Thyroid gland (tissue), 4 donors: ENCODE measurements around the gene SLC5A4. TPM values are rescaled to one million over a fixed set of nuclear protein-coding genes. Genes with fewer than 3 reads are reported as not detected.
"Not testable (repeated sequence)": the region's sequence is repeated elsewhere in the genome, so short reads cannot be mapped to it uniquely, and the experiment has no call there.

Experiments
- DNase-seq, 2 donors: peaks; one replicate each; pipeline ENCODE4 v3.0.0-alpha.2; 2019
- H3K27ac ChIP-seq, 3 donors: fragments of 200-600 bp; sonication (generic); 1 replicate in 2 of 3; 2 replicates in 1 of 3; pipeline ENCODE4 v1.5.1; 2016 to 2019; ENCODE audit warnings: mild to moderate bottlenecking in 1 of 3, moderate library complexity in 1 of 3
- H3K27me3 ChIP-seq: fragments of 200-600 bp; sonication (generic); one replicate; pipeline ENCODE4 v1.5.1; 2019
- H3K36me3 ChIP-seq, 2 donors: fragments of 200-600 bp; sonication (generic); one replicate each; pipeline ENCODE4 v1.5.1; 2016 to 2019
- H3K4me1 ChIP-seq, 2 donors: fragments of 200-600 bp; sonication (generic); one replicate each; pipeline ENCODE4 v1.5.1; 2017 to 2019
- H3K4me3 ChIP-seq, 3 donors: fragments of 200-600 bp; sonication (generic); replicated peaks in 1 of 3; 1 replicate in 2 of 3; 2 replicates in 1 of 3; pipeline ENCODE4 v1.5.1; 2016; ENCODE audit warnings: mild to moderate bottlenecking in 1 of 3
- H3K9me3 ChIP-seq: fragments of 200-600 bp; sonication (generic); one replicate; pipeline ENCODE4 v1.5.1; 2017
- CTCF ChIP-seq, 6 experiments: fragments of 200-600 bp in 3 of 6; fragments of 450-650 bp in 3 of 6; sonication (generic) in 3 of 6; IDR thresholded peaks; one replicate each; pipeline ENCODE4 v1.5.1; 2016 to 2019; ENCODE audit warnings: antibody characterized with exemption in 6 of 6, mild to moderate bottlenecking in 2 of 6, inconsistent platforms in 1 of 6, moderate library complexity in 1 of 6
- POLR2A ChIP-seq, 2 donors: fragments of 450-650 bp; IDR thresholded peaks; one replicate each; pipeline ENCODE4 v1.6.1; 2017; ENCODE audit warnings: antibody characterized with exemption in 2 of 2, mild to moderate bottlenecking in 2 of 2, moderate library complexity in 1 of 2
- WGBS, 2 donors: methylation state at CpG; one replicate each; pipeline ENCODE4 v1.1.5; 2017; 5-methylcytosine and 5-hydroxymethylcytosine counted together
- intact Hi-C: fragments of 100-400 bp; cut with DNase I; formaldehyde crosslinking; loops from one replicate; pipeline ENCODE4 v1.15.1; 2023
- total RNA-seq, 4 donors: library from RNA; depleted of rRNA; stranded (reverse); fragments of >200 nt; gene quantifications; one replicate each; pipeline ENCODE4 v1.2.3, GENCODE V29; 2016

The SLC5A4 gene
- total RNA-seq, 4 donors from 2014 or later, result 0.45 to 1.3 (median 1.3) TPM

DNA sequence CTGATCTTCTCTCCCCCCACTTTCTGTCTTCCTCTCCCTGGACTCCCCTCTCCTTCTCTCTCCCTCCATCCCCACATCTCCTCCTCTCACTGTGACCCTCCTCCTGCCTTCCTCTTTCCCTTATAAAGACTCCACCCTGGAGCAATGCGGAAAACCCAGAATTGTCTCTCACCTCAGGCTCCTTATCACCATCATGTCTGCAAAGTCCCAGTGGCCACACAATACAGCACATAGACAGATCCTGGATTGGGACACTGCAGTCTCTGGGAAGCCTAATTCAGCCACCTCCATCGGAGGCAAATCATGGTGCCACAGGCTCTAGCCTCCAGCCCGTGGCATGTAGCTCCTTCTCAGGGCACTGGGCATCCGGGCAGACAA is 53.0 kb downstream of the SLC5A4 start:
- no peak for DNase-seq
- intact Hi-C loops, result loop anchor here (10.0 kb wide), 1 partner anchor 273 kb away; the partner anchor contains the start of gene FBXO7
- TF ChIP-seq CTCF (IDR thresholded peaks at IDR 0.05), result no peak
- no peak for TF ChIP-seq POLR2A (IDR thresholded peaks at IDR 0.05)
- Histone ChIP-seq H3K9me3 (no peaks in the 10 kb centered on the region), H3K4me1 (peaks cover 0 to 13% of the 10 kb centered on the region in 2 donors), H3K27me3 (no peaks in the 10 kb centered on the region), H3K4me3 (no peak overlapping the region), H3K27ac (no peak overlapping the region), H3K36me3 (no peaks in the 10 kb centered on the region)
- WGBS, 2 donors, result 14 to 16% methylated on average over 4 of the region's 4 CpGs

GRCh38 chr22:32200752-32201151 is 54.4 kb downstream of the SLC5A4 start:
- H3K27me3 ChIP-seq, result no peaks in the 10 kb centered on the region

GRCh38 chr22:32199961-32200360 is 55.2 kb downstream of the SLC5A4 start:
- H3K27me3 ChIP-seq, result no peaks in the 10 kb centered on the region
- no peaks in the 10 kb centered on the region for H3K36me3 ChIP-seq
- H3K27ac ChIP-seq, result no peak overlapping the region
- intact Hi-C loops, result loop anchor here (10.0 kb wide), 1 partner anchor 275 kb away; the partner anchor contains the start of gene FBXO7
- TF ChIP-seq CTCF (IDR thresholded peaks at IDR 0.05) (no peak), POLR2A (IDR thresholded peaks at IDR 0.05) (no peak)
- H3K4me1 ChIP-seq, result peaks cover 0 to 13% of the 10 kb centered on the region in 2 donors
- WGBS, 2 donors, result 81 to 88% methylated on average over 3 to 5 of the region's 7 CpGs
- no peaks in the 10 kb centered on the region for H3K9me3 ChIP-seq
- H3K4me3 ChIP-seq, result no peak overlapping the region
- DNase-seq, result no peak

More at GRCh38 chr22:32200752-32201151, 54.4 kb downstream of the SLC5A4 start:
- no peak for DNase-seq
- intact Hi-C loops, result loop anchor here (10.0 kb wide), 1 partner anchor 274 kb away; the partner anchor contains the start of gene FBXO7
- Histone ChIP-seq H3K4me1 (peaks cover 0 to 13% of the 10 kb centered on the region in 2 donors), H3K27ac (no peak overlapping the region), H3K4me3 (no peak overlapping the region), H3K36me3 (no peaks in the 10 kb centered on the region), H3K9me3 (no peaks in the 10 kb centered on the region)
- no peak for TF ChIP-seq POLR2A (IDR thresholded peaks at IDR 0.05)
- TF ChIP-seq CTCF (IDR thresholded peaks at IDR 0.05), result no peak
- WGBS, 2 donors, result 70 to 81% methylated on average over 10 of the region's 10 CpGs

DNA sequence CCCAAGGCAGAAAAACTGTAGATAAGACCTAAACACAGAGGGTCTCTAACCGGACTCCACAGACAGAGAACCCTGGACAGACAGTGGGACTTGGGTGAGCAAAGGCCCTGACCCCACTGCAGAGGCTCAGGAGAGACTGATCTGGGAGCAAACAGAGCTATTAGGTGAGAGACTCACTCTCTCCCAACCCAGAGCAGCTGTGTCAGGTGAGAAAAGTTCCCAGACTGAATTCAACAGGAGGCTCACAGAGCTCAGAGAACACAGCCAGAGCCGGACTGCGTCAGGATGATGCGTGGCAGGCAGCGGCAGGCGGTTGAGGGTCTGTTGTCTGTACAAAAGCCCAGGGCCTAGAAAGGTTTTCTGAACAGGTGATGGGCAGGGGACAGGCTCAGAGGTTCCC is 55.8 kb downstream of the SLC5A4 start:
- intact Hi-C loops, result no loop called here
- H3K4me3 ChIP-seq, result no peak overlapping the region
- 90 to 95% methylated on average over 6 of the region's 6 CpGs for WGBS, 2 donors

GRCh38 chr22:32197553-32198226 is 57.5 kb downstream of the SLC5A4 start:
- DNase-seq, H3K36me3 ChIP-seq, H3K27me3 ChIP-seq, H3K27ac ChIP-seq, H3K9me3 ChIP-seq, H3K4me1 ChIP-seq, intact Hi-C loops, H3K4me3 ChIP-seq: not testable (repeated sequence)
- 71 to 87% methylated on average over 5 of the region's 5 CpGs for WGBS, 2 donors

More for the DNA sequence above, 55.8 kb downstream of the SLC5A4 start:
- TF ChIP-seq CTCF (IDR thresholded peaks at IDR 0.05) (no peak), POLR2A (IDR thresholded peaks at IDR 0.05) (no peak)
- Histone ChIP-seq H3K27ac (no peak overlapping the region), H3K9me3 (no peaks in the 10 kb centered on the region), H3K4me1 (peaks cover 0 to 13% of the 10 kb centered on the region in 2 donors), H3K27me3 (no peaks in the 10 kb centered on the region), H3K36me3 (no peaks in the 10 kb centered on the region)
- no peak for DNase-seq

DNA sequence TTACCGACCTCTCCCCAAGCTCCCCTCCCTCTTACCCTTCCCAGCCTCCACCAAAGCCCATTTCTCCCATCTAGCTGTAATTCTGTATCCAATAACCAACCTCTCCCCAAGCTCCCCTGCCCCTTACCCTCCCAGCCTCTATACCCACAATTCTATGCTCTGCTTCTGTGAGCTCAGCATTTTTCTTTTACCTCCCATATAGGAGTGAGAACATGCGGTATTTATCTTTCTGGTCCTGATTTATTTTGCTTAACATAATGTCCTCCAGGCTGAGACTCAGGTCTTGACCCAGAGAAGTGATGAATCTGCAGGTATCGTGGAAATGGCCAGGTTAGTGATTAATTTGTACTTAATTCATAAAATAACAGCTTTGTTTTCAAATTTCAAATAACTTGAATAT is 59.2 kb downstream of the SLC5A4 start:
- DNase-seq, H3K27me3 ChIP-seq, H3K27ac ChIP-seq, H3K36me3 ChIP-seq, H3K9me3 ChIP-seq, intact Hi-C loops, H3K4me3 ChIP-seq, H3K4me1 ChIP-seq: not testable (repeated sequence)
- 78 to 85% methylated on average over 3 of the region's 3 CpGs for WGBS, 2 donors

DNA sequence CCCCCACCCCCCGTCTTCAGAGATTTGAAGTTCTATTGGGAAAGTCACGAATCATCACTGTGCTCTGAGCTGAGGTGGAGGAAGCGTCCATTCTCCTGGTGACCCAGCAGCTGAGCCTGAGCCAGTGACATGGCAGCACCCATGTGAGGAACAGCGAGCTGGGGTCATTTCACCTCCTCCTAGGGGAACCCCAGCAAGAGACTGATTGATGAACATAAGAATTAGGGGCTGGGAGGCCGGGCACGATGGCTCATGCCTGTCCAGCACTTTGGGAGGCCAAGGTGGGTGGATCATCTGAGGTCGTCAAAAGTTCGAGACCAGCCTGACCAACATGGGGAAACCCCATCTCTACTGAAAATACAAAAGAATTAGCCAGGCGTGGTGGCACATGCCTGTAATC is 61.8 kb downstream of the SLC5A4 start:
- intact Hi-C loops, result not testable (repeated sequence)
- 80 to 87% methylated on average over 6 to 9 of the region's 9 CpGs for WGBS, 2 donors

DNA sequence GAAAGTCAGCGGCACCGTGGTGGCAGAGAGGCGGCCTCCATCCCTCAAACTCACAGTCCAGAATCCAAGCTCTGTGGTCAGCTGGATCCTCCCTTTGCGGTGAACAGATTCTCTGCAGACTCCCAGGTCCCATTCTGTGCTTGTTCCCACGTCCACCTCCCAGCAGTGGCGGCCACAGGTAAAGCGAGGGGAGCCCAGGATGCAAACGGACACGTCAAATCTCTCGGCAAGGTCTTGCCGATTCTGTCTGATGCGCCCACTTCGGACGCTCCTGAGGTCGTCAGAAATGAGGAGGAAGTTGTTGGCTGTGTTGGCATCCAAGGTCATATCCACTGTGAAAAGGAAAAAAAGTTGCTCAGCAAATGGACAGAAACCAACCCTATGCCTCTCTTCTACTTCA is 64.1 kb downstream of the SLC5A4 start:
- H3K36me3 ChIP-seq, H3K4me3 ChIP-seq, H3K4me1 ChIP-seq, H3K9me3 ChIP-seq, intact Hi-C loops, H3K27ac ChIP-seq, H3K27me3 ChIP-seq, DNase-seq: not testable (repeated sequence)
- 88% methylated on average over 15 of the region's 15 CpGs for WGBS, 2 donors

More for the DNA sequence above, 61.8 kb downstream of the SLC5A4 start:
- DNase-seq, H3K4me3 ChIP-seq, H3K36me3 ChIP-seq, H3K27me3 ChIP-seq, H3K9me3 ChIP-seq, H3K4me1 ChIP-seq, H3K27ac ChIP-seq: not testable (repeated sequence)
